ENCODE measurements around the gene SPSB1. TPM values are rescaled to one million over a fixed set of nuclear protein-coding genes. Genes with fewer than 3 reads are reported as not detected.

Gene SPSB1
- total and polyA plus RNA-seq, 10 of the 15 experiments (the other 5 are each of a cell fraction or from before 2014, with no cell fraction given): 0.02 to 2.0 (median 0.90) TPM; not detected in 1

DNA sequence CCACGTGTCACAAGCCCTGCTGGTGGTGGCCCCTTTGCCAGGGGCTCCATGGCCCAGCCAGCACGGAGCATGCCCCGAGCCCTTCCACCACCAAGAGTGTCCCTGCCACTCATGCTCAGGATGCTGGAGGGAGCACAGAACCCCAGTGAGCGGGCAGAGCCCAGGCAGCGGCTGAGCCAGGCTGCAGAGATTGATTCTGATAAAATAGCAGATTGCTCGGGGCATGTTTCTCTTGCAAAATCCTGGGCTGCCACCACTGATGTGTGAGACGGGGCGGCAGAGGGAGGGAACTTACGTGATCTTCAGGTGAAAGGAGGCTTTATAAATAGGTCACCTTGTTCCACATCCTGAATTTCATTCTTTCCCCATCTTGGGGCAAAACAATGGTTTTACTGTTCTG, 53.2 kb downstream of the SPSB1 start (continued):
- TF ChIP-seq, protein P1, sequence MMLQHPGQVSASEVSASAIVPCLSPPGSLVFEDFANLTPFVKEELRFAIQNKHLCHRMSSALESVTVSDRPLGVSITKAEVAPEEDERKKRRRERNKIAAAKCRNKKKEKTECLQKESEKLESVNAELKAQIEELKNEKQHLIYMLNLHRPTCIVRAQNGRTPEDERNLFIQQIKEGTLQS (IDR thresholded peaks at IDR 0.05; ENCODE audit: borderline replicate concordance, extremely low read depth, low read depth, low read length): no peak

DNA sequence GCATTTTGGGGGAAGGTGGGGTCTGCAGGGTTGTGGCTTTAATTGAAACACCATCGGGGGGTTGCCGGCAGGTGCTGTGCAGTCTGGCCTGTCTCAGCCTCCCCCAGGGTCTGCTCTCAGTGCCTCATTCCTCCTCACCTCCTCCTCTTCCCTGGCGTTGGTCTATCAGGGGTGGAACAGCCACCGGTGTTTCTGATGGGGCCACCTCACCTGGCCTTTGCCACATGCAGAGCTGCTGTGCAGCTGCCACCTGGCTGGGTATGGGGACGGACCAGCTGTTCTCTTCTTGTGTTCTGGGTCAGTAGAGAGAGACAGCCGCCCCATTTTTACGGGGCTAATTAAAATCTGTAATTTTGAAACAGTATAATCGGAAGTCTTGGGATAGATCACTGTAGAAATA, 53.9 kb downstream of the SPSB1 start:
- Histone ChIP-seq H3K9me3 (replicated peaks; ENCODE audit: control insufficient read depth, insufficient read depth, low read length) (no peaks in the 10 kb centered on the region), H4K20me1 (ENCODE audit: control insufficient read depth, insufficient read depth) (no peaks in the 10 kb centered on the region; the same call in 1 of the 2 replicates), H3K27ac (ENCODE audit: control insufficient read depth, insufficient read depth) (no peak overlapping the region), H3K4me3 (no peak overlapping the region), H3K36me3 (ENCODE audit: control insufficient read depth in 2 of 2, insufficient read depth in 2 of 2, low read length in 1 of 2) (no peaks in the 10 kb centered on the region), H3K4me2 (ENCODE audit: control insufficient read depth, insufficient read depth) (no peak overlapping the region), H3K79me2 (ENCODE audit: control insufficient read depth, insufficient read depth, low read length) (no peaks in the 10 kb centered on the region), H2AFZ (ENCODE audit: control insufficient read depth, low read depth, low read length) (no peak overlapping the region), H3K9ac (ENCODE audit: control insufficient read depth, insufficient read depth, low read length) (no peak overlapping the region), H3K27me3 (replicated peaks in 1 of 2; ENCODE audit: control insufficient read depth in 2 of 2, insufficient read depth in 2 of 2, low read length in 1 of 2) (no peaks in the 10 kb centered on the region; a peak in 1 of 4 replicates), H3K4me1 (ENCODE audit: control insufficient read depth, insufficient read depth, low read length) (no peaks in the 10 kb centered on the region)
- 47% methylated on average over 8 of the region's 8 CpGs for WGBS (ENCODE audit: insufficient coverage, insufficient replicate concordance, low lambda C conversion rate, missing lambda C conversion rate)
- intact Hi-C loops (cut with micrococcal nuclease; ENCODE audit: unreplicated experiment): no loop called here
- POLR2A ChIA-PET: no interaction called here
- RAD21 ChIA-PET (ENCODE audit: unreplicated experiment): no interaction called here
- no TSS peak for BruUV-seq (replicated peaks)
- ATAC-seq: no peak
- in situ Hi-C loops (cut with MboI): no loop called here
- FAIRE-seq: no peak
- CTCF ChIA-PET: no interaction called here
- DNase-seq (ENCODE audit: low read depth, low spot score): no peak
- SMC1A ChIA-PET (ENCODE audit: uncharacterized antibody, unreplicated experiment): no interaction called here
- TF ChIP-seq JUND (IDR thresholded peaks at IDR 0.05; ENCODE audit: low read depth, low read length): no peak

DNA sequence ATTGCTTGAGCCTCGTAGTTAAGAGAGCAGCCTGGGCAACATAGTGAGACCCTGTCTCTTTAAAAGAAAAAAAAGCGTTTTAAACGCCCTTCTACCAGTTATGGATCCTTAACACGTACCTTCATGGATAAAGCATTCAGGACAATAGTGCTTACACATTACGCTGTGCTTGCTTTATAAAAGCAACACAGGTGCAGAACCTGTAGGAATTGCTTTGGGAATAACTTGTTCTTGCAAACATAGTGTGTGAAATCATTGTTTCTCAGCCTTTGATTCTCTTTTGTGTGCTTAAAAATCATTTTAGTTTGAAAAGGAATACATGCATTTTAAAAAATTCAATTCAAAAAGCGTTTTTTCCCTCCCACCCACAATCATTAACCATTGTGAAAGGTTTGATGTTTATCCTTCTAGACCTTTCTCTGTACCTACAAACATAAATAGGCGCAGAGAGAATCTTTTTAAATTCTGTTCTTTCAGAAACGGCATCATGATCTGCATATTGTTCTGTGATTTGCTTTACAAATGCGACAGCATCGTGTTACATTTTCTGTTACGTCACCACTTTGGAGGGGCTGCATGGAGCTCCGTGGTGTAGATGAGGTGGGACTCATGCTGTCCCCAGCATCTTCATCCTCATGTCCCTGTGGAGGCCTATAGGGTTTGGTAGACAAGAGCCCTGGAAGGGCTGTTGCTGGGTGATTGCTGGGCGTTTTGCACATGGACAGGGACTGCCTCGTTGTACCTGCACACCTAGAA, 54.6 kb downstream of the SPSB1 start:
- TF ChIP-seq, protein P2, sequence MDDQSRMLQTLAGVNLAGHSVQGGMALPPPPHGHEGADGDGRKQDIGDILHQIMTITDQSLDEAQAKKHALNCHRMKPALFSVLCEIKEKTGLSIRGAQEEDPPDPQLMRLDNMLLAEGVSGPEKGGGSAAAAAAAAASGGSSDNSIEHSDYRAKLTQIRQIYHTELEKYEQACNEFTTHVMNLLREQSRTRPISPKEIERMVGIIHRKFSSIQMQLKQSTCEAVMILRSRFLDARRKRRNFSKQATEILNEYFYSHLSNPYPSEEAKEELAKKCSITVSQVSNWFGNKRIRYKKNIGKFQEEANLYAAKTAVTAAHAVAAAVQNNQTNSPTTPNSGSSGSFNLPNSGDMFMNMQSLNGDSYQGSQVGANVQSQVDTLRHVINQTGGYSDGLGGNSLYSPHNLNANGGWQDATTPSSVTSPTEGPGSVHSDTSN (IDR thresholded peaks at IDR 0.05; ENCODE audit: insufficient replicate concordance, low read depth, low read length): no peak
- TF ChIP-seq FOS (IDR thresholded peaks at IDR 0.05; ENCODE audit: borderline replicate concordance, extremely low read depth, insufficient read length): no peak
- intact Hi-C loops (cut with micrococcal nuclease; ENCODE audit: unreplicated experiment): no loop called here
- WGBS (ENCODE audit: insufficient coverage, insufficient replicate concordance, low lambda C conversion rate, missing lambda C conversion rate): 39% methylated on average over 14 of the region's 14 CpGs
- Histone ChIP-seq H3K79me2 (ENCODE audit: control insufficient read depth, insufficient read depth, low read length) (no peaks in the 10 kb centered on the region), H3K4me2 (ENCODE audit: control insufficient read depth, insufficient read depth) (no peak overlapping the region), H2AFZ (ENCODE audit: control insufficient read depth, low read depth, low read length) (no peak overlapping the region), H3K4me1 (ENCODE audit: control insufficient read depth, insufficient read depth, low read length) (no peaks in the 10 kb centered on the region), H3K36me3 (ENCODE audit: control insufficient read depth in 2 of 2, insufficient read depth in 2 of 2, low read length in 1 of 2) (no peaks in the 10 kb centered on the region), H3K27ac (ENCODE audit: control insufficient read depth, insufficient read depth) (no peak overlapping the region), H3K9ac (ENCODE audit: control insufficient read depth, insufficient read depth, low read length) (no peak overlapping the region), H3K4me3 (no peak overlapping the region), H3K9me3 (replicated peaks; ENCODE audit: control insufficient read depth, insufficient read depth, low read length) (no peaks in the 10 kb centered on the region), H3K27me3 (replicated peaks in 1 of 2; ENCODE audit: control insufficient read depth in 2 of 2, insufficient read depth in 2 of 2, low read length in 1 of 2) (no peaks in the 10 kb centered on the region; a peak in 1 of 4 replicates), H4K20me1 (ENCODE audit: control insufficient read depth, insufficient read depth) (no peaks in the 10 kb centered on the region; the same call in 1 of the 2 replicates)
- no TSS peak for BruUV-seq (replicated peaks)
- CTCF ChIA-PET: no interaction called here
- in situ Hi-C loops (cut with MboI): no loop called here
- FAIRE-seq: no peak
- DNase-seq (ENCODE audit: low read depth, low spot score): no peak
- SMC1A ChIA-PET (ENCODE audit: uncharacterized antibody, unreplicated experiment): no interaction called here
- ATAC-seq: no peak
- RAD21 ChIA-PET (ENCODE audit: unreplicated experiment): no interaction called here
- POLR2A ChIA-PET: no interaction called here

Data from GM12878 (cell line).